Tibial nerve (tissue), 4 donors: ENCODE results near the gene OR52L1. TPM values are rescaled to one million over a fixed set of nuclear protein-coding genes. Genes with fewer than 3 reads are reported as not detected.
"Not testable (repeated sequence)": the region's sequence is repeated elsewhere in the genome, so short reads cannot be mapped to it uniquely, and the experiment has no call there.

Source experiments
- DNase-seq, 2 donors: peaks; one replicate each; pipeline ENCODE4 v3.0.0-alpha.2; 2019; ENCODE audit warnings: low spot score in 2 of 2
- H3K27ac ChIP-seq, 4 donors: fragments of 200-600 bp; sonication (generic) in 3 of 4; one replicate each; pipeline ENCODE4 v1.5.1; 2017 to 2019; ENCODE audit warnings: mild to moderate bottlenecking in 1 of 4
- H3K27me3 ChIP-seq, 2 donors: fragments of 200-600 bp; sonication (generic) in 1 of 2; one replicate each; pipeline versions ENCODE4 v1.5.1 to v1.6.0; 2017 to 2019
- H3K36me3 ChIP-seq, 3 donors: fragments of 200-600 bp; sonication (generic); one replicate each; pipeline ENCODE4 v1.5.1; 2018 to 2019
- H3K4me1 ChIP-seq, 4 donors: fragments of 200-600 bp; sonication (generic) in 3 of 4; one replicate each; pipeline ENCODE4 v1.5.1; 2017 to 2019
- H3K4me3 ChIP-seq, 4 donors: fragments of 200-600 bp; sonication (generic) in 3 of 4; one replicate each; pipeline ENCODE4 v1.5.1; 2017 to 2019; ENCODE audit warnings: mild to moderate bottlenecking in 1 of 4, moderate library complexity in 1 of 4
- H3K9me3 ChIP-seq, 4 donors: fragments of 200-600 bp; sonication (generic) in 3 of 4; one replicate each; pipeline ENCODE4 v1.5.1; 2017 to 2019
- EP300 ChIP-seq, 2 donors: sonication (generic); formaldehyde crosslinking; IDR thresholded peaks; one replicate each; pipeline ENCODE4 v1.6.1; 2017; ENCODE audit warnings: antibody characterized with exemption in 2 of 2, mild to moderate bottlenecking in 1 of 2
- POLR2A ChIP-seq, 2 donors: fragments of 450-650 bp; IDR thresholded peaks; one replicate each; pipeline ENCODE4 v1.6.1; 2017; ENCODE audit warnings: antibody characterized with exemption in 2 of 2, mild to moderate bottlenecking in 2 of 2, moderate library complexity in 2 of 2
- WGBS, 2 donors: methylation state at CpG; one replicate each; pipeline ENCODE4 v1.1.5; 2018; 5-methylcytosine and 5-hydroxymethylcytosine counted together
- total RNA-seq, 4 donors: library from RNA; depleted of rRNA; stranded (reverse); fragments of >200 nt; gene quantifications; one replicate each; pipeline ENCODE4 v1.1.0, GENCODE V29; 2016
- TF ChIP-seq, protein P1 (sequence below), 5 experiments: fragments of 200-600 bp in 3 of 5; fragments of 450-650 bp in 2 of 5; sonication (generic) in 3 of 5; IDR thresholded peaks; one replicate each; pipeline ENCODE4 v1.5.1; 2016 to 2019; ENCODE audit warnings: antibody characterized with exemption in 5 of 5, mild to moderate bottlenecking in 3 of 5, moderate library complexity in 2 of 5

OR52L1 gene
- total RNA-seq, 4 donors from 2014 or later = not detected

DNA sequence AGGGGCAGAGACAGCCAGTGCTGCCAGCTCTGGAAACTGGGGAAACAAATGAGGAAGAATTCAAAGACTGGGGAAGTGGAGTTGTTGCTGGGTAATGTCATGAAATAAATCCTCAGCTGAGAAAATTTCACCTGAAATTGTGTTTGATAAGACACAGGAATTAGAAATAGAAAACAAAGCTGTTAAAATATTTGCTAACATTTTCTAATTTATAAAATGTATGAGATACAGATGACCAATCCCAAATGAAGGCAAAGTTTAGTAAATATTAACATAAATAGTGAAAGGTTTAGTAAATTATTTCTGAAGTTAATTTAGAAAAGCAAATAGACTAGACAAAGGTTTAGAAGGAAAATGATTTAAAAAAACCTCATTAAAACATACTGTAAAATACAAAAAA, 18.4 kb downstream of the OR52L1 start, which contains the start of gene OR56A5:
OR56A5 (minus strand) TSS at position 101 of the 400 bp plus-strand sequence; CDS start at position 101, 0 bp downstream.
- Histone ChIP-seq H3K4me1 (no peaks in the 10 kb centered on the region), H3K36me3 (no peaks in the 10 kb centered on the region), H3K27me3 (no peaks in the 10 kb centered on the region), H3K27ac (no peak within 1 kb of the TSS), H3K9me3 (peaks cover 0 to 12% (median 0%) of the 10 kb centered on the region in 4 donors), H3K4me3 (no peak within 1 kb of the TSS)
- DNase-seq = no peak
- TF ChIP-seq POLR2A (IDR thresholded peaks at IDR 0.05) (no peak), EP300 (IDR thresholded peaks at IDR 0.05) (no peak)
- TF ChIP-seq, protein P1, sequence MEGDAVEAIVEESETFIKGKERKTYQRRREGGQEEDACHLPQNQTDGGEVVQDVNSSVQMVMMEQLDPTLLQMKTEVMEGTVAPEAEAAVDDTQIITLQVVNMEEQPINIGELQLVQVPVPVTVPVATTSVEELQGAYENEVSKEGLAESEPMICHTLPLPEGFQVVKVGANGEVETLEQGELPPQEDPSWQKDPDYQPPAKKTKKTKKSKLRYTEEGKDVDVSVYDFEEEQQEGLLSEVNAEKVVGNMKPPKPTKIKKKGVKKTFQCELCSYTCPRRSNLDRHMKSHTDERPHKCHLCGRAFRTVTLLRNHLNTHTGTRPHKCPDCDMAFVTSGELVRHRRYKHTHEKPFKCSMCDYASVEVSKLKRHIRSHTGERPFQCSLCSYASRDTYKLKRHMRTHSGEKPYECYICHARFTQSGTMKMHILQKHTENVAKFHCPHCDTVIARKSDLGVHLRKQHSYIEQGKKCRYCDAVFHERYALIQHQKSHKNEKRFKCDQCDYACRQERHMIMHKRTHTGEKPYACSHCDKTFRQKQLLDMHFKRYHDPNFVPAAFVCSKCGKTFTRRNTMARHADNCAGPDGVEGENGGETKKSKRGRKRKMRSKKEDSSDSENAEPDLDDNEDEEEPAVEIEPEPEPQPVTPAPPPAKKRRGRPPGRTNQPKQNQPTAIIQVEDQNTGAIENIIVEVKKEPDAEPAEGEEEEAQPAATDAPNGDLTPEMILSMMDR (IDR thresholded peaks at IDR 0.05) = no peak

DNA sequence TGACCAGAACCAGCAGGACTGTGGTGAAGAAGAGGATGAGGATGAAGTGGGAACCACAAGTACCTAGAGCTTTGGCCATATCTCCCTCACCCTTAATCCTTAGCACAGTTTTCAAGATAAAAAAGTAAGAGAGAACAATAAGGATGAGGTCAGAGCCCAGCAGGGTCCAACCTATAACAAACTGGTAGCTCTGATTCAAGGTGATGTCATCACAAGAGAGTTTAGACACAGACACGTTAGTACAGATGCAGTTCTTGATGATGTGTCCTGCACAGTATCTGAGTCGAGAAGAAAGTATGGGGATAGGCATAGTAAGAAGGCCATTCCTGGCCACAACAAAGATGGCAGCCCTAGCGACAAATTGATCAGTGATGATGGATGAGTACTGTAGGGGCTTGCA, 19.1 kb downstream of the OR52L1 start:
- Histone ChIP-seq H3K27ac (no peak overlapping the region), H3K9me3 (peaks cover 0 to 17% (median 0%) of the 10 kb centered on the region in 4 donors), H3K4me1 (no peaks in the 10 kb centered on the region), H3K4me3 (no peak overlapping the region), H3K36me3 (no peaks in the 10 kb centered on the region), H3K27me3 (no peaks in the 10 kb centered on the region)
- no peak for TF ChIP-seq POLR2A (IDR thresholded peaks at IDR 0.05)
- TF ChIP-seq, protein P1 (IDR thresholded peaks at IDR 0.05) = no peak
- TF ChIP-seq EP300 (IDR thresholded peaks at IDR 0.05) = no peak
- 55 to 87% methylated on average over 3 of the region's 3 CpGs for WGBS, 2 donors
- no peak for DNase-seq

DNA sequence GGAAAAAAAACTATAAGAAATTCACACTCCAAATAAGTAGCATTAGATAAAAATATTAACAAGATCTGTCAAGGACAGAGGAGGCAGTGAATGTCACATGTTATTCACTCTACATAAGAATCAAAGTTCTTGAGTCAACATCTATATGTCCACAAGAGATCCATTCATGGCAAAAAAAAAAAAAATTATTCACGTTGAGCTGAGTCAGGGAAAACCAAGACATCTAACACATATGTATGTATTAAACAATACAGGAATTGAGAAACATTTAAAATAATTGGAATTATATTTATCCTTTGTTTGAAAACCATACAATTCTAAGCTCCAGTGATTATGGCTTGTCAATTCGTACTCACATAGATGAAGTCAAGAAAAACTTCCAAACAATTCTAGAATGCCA, 19.8 kb downstream of the OR52L1 start:
- no peaks in the 10 kb centered on the region for H3K36me3 ChIP-seq
- no peak for DNase-seq
- no peak for TF ChIP-seq EP300 (IDR thresholded peaks at IDR 0.05)
- TF ChIP-seq, protein P1 (IDR thresholded peaks at IDR 0.05) = no peak
- no peak for TF ChIP-seq POLR2A (IDR thresholded peaks at IDR 0.05)
- H3K4me3 ChIP-seq = no peak overlapping the region
- H3K27me3 ChIP-seq = no peaks in the 10 kb centered on the region
- H3K9me3 ChIP-seq = peaks cover 0 to 17% (median 0%) of the 10 kb centered on the region in 4 donors
- 51 to 57% methylated on average over 2 of the region's 2 CpGs for WGBS, 2 donors
- no peaks in the 10 kb centered on the region for H3K4me1 ChIP-seq
- no peak overlapping the region for H3K27ac ChIP-seq

DNA sequence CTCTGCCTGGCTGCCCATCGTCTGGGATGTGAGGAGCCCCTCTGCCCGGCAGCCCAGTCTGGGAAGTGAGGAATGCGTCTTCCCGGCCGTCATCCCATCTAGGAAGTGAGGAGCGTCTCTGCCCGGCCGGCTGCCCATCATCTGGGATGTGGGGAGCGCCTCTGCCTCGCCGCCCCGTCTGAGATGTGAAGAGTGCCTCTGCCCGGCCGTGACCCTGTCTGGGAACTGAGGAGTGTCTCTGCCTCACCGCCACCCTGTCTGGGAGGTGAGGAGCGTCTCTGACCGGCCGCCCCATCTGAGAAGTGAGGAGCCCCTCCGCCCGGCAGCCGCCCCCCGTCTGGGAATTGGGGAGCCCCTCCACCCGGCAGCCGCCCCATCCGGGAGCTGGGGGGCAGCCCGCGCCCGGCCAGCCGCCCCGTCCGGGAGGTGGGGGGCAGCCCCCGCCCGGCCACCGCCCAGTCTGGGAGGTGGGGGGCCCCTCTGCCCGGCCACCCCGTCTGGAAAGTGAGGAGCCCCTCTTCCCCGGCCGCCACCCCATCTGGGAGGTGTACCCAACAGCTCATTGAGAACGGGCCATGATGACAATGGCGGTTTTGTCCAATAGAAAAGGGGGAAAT, 26.0 kb downstream of the OR52L1 start:
- not testable (repeated sequence) for H3K27me3 ChIP-seq, H3K4me1 ChIP-seq, H3K4me3 ChIP-seq, H3K27ac ChIP-seq, H3K36me3 ChIP-seq, DNase-seq
- 91 to 94% methylated on average over 23 to 26 of the region's 40 CpGs for WGBS, 2 donors
- H3K9me3 ChIP-seq = peaks cover 0 to 39% (median 0%) of the 10 kb centered on the region in 4 donors

DNA sequence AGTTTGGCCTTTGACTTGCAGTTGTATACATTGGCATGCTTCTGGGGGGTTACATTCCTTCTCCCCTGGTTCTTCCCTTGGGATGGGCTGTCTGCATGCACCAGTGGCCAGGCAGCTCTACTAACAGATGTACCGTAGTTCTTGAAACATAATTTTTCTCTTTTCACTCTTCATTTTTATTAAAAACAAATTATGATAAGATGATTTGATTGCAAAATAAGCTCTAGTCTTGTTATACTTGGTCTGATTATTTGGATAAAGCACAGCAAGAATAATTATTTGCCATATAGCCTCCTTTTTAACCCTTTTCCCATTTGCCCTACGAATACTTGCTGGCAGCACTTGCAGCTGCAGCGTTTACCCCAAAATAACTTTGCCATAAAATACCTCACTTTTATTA, 31.2 kb downstream of the OR52L1 start:
- no peak overlapping the region for H3K4me3 ChIP-seq
- TF ChIP-seq EP300 (IDR thresholded peaks at IDR 0.05) (no peak), POLR2A (IDR thresholded peaks at IDR 0.05) (no peak)
- TF ChIP-seq, protein P1 (IDR thresholded peaks at IDR 0.05) = no peak
- no peaks in the 10 kb centered on the region for H3K36me3 ChIP-seq
- no peak for DNase-seq
- H3K9me3 ChIP-seq = peaks cover 0 to 10% (median 0%) of the 10 kb centered on the region in 4 donors
- no peaks in the 10 kb centered on the region for H3K27me3 ChIP-seq
- H3K27ac ChIP-seq = no peak overlapping the region
- 64 to 79% methylated on average over 3 of the region's 3 CpGs for WGBS, 2 donors
- no peaks in the 10 kb centered on the region for H3K4me1 ChIP-seq
